COLO829 (cell line): ENCODE results near the gene MRPS6.
A peak's percentile ranks its signal among the peaks of the same experiment; 100 is the strongest.

ENCODE experiments used
- DNase-seq: peaks from one replicate; pipeline ENCODE4 v3.0.0; 2012; ENCODE audit warnings: low spot score

Gene MRPS6

GRCh38 chr21:34180826-34181359, 107.5 kb downstream of the MRPS6 start:
- DNase-seq = peak; percentile 89

GRCh38 chr21:34181431-34182039, 108.2 kb downstream of the MRPS6 start:
- DNase-seq = peak; percentile 89

- DNase-seq = no peak
Measured at GRCh38 chr21:34182436-34182835, 109.1 kb downstream of the MRPS6 start.

- no peak for DNase-seq
Measured at GRCh38 chr21:34183331-34183928, 110.1 kb downstream of the MRPS6 start.

GRCh38 chr21:34184232-34184631, 110.9 kb downstream of the MRPS6 start:
- DNase-seq = no peak

GRCh38 chr21:34185026-34185750, 111.8 kb downstream of the MRPS6 start:
- DNase-seq = no peak

- DNase-seq = no peak
Measured at GRCh38 chr21:34186109-34186719, 112.8 kb downstream of the MRPS6 start.

- no peak for DNase-seq
Measured at GRCh38 chr21:34187935-34188334, 114.6 kb downstream of the MRPS6 start.

GRCh38 chr21:34189506-34189905, 116.1 kb downstream of the MRPS6 start:
- DNase-seq = no peak

GRCh38 chr21:34190576-34191321, 117.4 kb downstream of the MRPS6 start:
- no peak for DNase-seq

GRCh38 chr21:34191876-34192275, 118.5 kb downstream of the MRPS6 start:
- no peak for DNase-seq
